ENCODE measurements around the gene CHMP3. TPM values are rescaled to one million over a fixed set of nuclear protein-coding genes. Genes with fewer than 3 reads are reported as not detected.
"Not testable (repeated sequence)": the region's sequence is repeated elsewhere in the genome, so short reads cannot be mapped to it uniquely, and the experiment has no call there.

CHMP3 gene
- total RNA-seq, 3 donors from 2014 or later, result 149 to 203 (median 196) TPM

DNA sequence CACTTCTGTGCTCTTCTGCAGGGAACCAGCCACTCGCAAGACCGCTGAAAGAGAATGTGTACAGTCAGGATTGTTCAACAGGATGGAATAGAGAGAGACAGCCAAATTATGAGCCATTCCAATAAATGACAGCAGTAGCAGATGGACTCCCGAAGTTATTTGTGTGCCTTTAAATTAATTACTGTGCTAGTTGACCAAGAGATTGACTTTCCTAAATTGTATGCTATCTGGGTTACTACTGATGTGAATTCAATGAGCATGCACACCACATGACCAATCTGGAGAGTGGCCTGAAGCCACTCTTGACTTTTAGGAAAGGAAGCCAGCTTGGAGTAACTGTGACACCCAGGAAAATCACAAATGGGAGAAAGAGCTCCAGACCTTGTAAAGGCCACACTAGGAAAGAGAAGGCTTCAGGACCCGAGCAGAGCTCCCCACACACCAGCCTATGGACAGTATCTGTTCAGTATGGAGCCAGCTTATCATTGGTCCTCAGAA, 52.8 kb downstream of the CHMP3 start:
- Histone ChIP-seq H3K36me3 (ENCODE audit: low read depth) (peaks cover 6% of the 10 kb centered on the region), H3K4me3 (no peak overlapping the region), H3K4me1 (ENCODE audit: low read depth) (no peaks in the 10 kb centered on the region), H3K9me3 (no peaks in the 10 kb centered on the region)
- no peak for DNase-seq
- intact Hi-C loops (cut with DNase I, micrococcal nuclease), result no loop called here
- TF ChIP-seq, protein P1, sequence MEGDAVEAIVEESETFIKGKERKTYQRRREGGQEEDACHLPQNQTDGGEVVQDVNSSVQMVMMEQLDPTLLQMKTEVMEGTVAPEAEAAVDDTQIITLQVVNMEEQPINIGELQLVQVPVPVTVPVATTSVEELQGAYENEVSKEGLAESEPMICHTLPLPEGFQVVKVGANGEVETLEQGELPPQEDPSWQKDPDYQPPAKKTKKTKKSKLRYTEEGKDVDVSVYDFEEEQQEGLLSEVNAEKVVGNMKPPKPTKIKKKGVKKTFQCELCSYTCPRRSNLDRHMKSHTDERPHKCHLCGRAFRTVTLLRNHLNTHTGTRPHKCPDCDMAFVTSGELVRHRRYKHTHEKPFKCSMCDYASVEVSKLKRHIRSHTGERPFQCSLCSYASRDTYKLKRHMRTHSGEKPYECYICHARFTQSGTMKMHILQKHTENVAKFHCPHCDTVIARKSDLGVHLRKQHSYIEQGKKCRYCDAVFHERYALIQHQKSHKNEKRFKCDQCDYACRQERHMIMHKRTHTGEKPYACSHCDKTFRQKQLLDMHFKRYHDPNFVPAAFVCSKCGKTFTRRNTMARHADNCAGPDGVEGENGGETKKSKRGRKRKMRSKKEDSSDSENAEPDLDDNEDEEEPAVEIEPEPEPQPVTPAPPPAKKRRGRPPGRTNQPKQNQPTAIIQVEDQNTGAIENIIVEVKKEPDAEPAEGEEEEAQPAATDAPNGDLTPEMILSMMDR (IDR thresholded peaks at IDR 0.05), result no peak
- ATAC-seq, result no peak

DNA sequence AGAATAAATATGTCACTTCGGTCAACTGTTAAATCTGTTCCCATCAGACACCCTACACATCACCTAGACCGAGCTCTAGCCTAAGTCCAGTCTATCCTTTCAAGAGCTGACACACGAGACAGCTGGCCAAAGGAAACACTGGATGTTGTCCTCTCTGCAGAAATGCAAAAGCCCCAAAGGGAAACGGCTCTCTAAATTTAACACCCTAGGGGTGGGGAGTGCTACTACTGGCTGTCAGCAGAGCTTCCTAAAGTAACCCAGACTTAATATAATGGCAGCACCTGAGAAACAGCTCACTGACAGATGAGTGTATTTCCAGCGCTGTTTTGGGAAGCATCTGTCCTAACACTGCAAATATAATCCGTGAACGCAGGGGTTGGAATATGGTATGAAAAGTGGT, 55.6 kb downstream of the CHMP3 start:
- DNase-seq (no peak), ATAC-seq (no peak)
- Histone ChIP-seq H3K9me3 (no peaks in the 10 kb centered on the region), H3K36me3 (ENCODE audit: low read depth) (peaks cover 11% of the 10 kb centered on the region), H3K4me3 (no peak overlapping the region), H3K4me1 (ENCODE audit: low read depth) (no peaks in the 10 kb centered on the region)
- TF ChIP-seq, protein P1 (IDR thresholded peaks at IDR 0.05), result no peak
- intact Hi-C loops (cut with DNase I, micrococcal nuclease), result no loop called here

DNA sequence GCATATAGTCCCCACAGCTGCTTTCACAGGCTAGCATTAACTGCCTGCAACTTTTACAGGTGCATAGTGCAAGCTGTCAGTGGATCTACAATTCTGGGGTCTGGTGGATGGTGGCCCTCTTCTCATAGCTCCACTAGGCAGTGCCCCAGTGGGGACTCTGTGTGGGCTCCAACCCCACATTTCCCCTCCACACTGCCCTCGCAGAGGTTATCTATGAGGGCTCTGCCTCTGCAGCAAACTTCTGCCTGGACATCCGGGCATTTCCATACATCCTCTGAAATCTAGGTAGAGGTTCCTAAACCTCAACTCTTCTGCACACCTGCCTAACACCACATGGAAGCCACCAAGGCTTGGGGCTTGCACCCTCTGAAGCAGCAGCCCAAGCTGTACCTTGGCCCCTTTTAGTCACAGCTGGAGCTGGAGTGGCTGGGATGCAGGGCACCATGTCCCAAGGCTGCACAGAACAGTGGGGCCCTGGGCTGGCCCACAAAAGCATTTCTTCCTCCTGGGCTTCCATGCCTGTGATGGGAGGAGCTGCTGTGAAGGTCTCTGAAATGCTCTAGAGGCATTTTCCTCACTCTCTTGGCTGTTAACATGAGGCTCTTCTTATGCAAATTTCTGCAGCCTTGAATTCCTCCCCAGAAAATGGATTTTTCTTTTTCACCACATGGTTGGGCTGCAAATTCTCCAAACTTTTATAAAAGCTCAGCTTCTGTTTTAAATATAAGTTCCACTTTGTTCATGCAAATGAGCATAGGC, 62.7 kb downstream of the CHMP3 start:
- H3K36me3 ChIP-seq (ENCODE audit: low read depth), result peaks cover 5% of the 10 kb centered on the region
- no peak overlapping the region for H3K4me3 ChIP-seq
- ATAC-seq (no peak), DNase-seq (no peak)
- peaks cover 19% of the 10 kb centered on the region for H3K9me3 ChIP-seq
- TF ChIP-seq, protein P1 (IDR thresholded peaks at IDR 0.05), result no peak
- H3K4me1 ChIP-seq (ENCODE audit: low read depth), result no peaks in the 10 kb centered on the region
- intact Hi-C loops (cut with DNase I, micrococcal nuclease), result no loop called here

DNA sequence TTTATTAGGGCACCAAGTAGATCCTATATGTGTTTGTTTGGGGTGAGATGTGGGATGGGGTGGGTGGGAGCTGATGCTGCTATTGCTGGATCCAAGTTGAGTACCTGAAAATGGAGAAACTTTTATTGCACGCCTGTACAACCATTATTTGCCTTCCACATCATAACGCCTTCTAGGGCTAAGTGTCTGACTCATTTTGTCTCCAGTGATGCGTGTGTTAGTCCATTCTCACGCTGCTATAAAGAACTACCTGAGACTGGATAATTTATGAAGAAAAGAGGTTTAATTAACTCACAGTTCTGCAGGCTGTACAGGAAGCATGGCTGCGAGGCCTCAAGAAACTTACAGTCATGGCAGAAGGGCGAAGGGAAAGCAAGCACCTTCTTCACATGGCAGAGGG, 63.9 kb downstream of the CHMP3 start:
- H3K4me3 ChIP-seq, result no peak overlapping the region
- TF ChIP-seq, protein P1 (IDR thresholded peaks at IDR 0.05), result no peak
- peaks cover 19% of the 10 kb centered on the region for H3K9me3 ChIP-seq
- no peaks in the 10 kb centered on the region for H3K36me3 ChIP-seq (ENCODE audit: low read depth)
- H3K4me1 ChIP-seq (ENCODE audit: low read depth), result no peaks in the 10 kb centered on the region
- ATAC-seq (no peak), DNase-seq (no peak)
- intact Hi-C loops (cut with DNase I, micrococcal nuclease), result no loop called here

DNA sequence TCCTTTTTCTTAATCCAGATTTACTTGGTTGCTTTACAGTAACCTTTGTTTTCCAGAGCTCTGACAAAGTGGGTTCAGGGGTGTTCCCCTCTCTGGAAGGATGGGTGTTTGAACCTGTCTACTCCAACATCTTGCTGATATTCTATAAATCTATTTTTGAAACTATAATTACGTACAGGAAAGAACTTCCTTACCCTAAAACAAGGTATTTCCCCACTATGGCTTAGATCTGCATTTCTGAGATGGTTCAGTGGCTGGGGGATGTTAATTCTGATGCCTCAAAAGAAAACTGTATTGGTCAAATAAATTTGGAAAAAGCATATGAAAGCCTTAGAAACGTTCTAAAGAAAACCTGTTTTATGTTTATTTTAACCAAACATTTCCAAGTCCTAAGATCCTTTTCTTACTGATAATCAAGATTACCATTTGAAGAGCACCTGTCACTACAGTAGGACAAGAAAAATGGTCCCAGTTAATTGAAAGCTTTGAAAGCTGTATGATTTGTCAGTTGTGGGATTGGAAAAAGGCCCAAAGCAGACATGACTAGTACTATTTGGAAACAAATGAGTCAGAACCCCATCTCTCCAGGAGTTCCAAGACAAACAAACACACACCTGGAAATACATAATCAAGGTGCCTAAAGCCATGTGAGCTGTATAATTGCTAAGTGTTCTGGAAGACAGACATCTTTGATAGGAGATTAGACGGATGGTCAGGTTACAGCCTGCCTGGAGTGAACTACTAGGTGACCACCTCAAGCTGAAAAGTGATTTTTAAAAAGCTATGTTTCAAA, 64.6 kb downstream of the CHMP3 start:
- no peak for ATAC-seq
- H3K36me3 ChIP-seq (ENCODE audit: low read depth), result no peaks in the 10 kb centered on the region

DNA sequence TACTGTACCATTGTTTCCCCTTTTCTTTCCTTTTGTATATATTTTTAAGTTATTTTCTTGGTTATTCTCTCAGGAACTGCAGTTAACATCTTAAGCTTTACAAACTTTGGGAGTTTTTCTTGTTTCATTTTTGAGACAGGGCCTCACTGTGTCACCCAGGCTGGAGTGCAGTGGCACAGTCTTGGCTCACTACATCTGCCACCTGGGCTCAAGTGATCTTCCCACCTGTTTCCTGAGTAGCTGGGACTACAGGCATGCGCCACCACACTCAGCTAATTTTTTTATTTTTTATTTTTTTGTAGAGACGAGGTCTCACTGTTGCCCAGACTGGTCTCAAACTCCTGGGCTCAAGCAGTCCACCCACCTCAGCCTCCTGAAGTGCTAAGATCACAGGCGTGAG, 66.9 kb downstream of the CHMP3 start:
- intact Hi-C loops (cut with DNase I, micrococcal nuclease); DNase-seq; H3K4me1 ChIP-seq (ENCODE audit: low read depth); ATAC-seq; H3K4me3 ChIP-seq; H3K36me3 ChIP-seq (ENCODE audit: low read depth): not testable (repeated sequence)
- H3K9me3 ChIP-seq, result peaks cover 19% of the 10 kb centered on the region

More for the DNA sequence above, 64.6 kb downstream of the CHMP3 start:
- no peaks in the 10 kb centered on the region for H3K4me1 ChIP-seq (ENCODE audit: low read depth)
- no peak for DNase-seq
- peaks cover 19% of the 10 kb centered on the region for H3K9me3 ChIP-seq
- no peak overlapping the region for H3K4me3 ChIP-seq
- TF ChIP-seq, protein P1 (IDR thresholded peaks at IDR 0.05), result no peak
- intact Hi-C loops (cut with DNase I, micrococcal nuclease), result no loop called here
